IMR-90 (cell line): Measurements from ENCODE around the gene UBE2E2.

Experiments
- BHLHE40 ChIP-seq: fragments of 150-350 bp; IDR thresholded peaks from 2 replicates; pipeline ENCODE4 v1.6.1; 2016; ENCODE audit warnings: mild to moderate bottlenecking, low read depth, low read length
- CEBPB ChIP-seq: IDR thresholded peaks from 2 replicates; pipeline ENCODE4 v1.6.1; 2012; ENCODE audit warnings: low read depth, low read length, improper control_type of control experiment
- CHD1 ChIP-seq: IDR thresholded peaks from 2 replicates; pipeline ENCODE4 v1.6.1; 2012; ENCODE audit warnings: low read depth, low read length, improper control_type of control experiment
- CTCF ChIP-seq: conservative IDR thresholded peaks from 2 replicates; pipeline ENCODE4 v1.5.1; 2012; ENCODE audit warnings: mild to moderate bottlenecking, low read depth, low read length, improper control_type of control experiment
- POLR2A ChIP-seq: IDR thresholded peaks from 2 replicates; pipeline ENCODE4 v1.6.1; 2012; ENCODE audit warnings: mild to moderate bottlenecking, low read depth, low read length
- RAD21 ChIP-seq: IDR thresholded peaks from 2 replicates; pipeline ENCODE4 v1.6.1; 2012; ENCODE audit warnings: low read length, improper control_type of control experiment
- RCOR1 ChIP-seq: IDR thresholded peaks from 2 replicates; pipeline ENCODE4 v1.6.1; 2012; ENCODE audit warnings: mild to moderate bottlenecking, low read length, improper control_type of control experiment; ENCODE audit not compliant: insufficient replicate concordance
- USF2 ChIP-seq: fragments of 150-350 bp; IDR thresholded peaks from 2 replicates; pipeline ENCODE4 v1.6.1; 2017; ENCODE audit warnings: mild to moderate bottlenecking, antibody characterized with exemption, low read length, low read depth

- TF ChIP-seq POLR2A, result no peak
- TF ChIP-seq RAD21, result no peak
- no peak for TF ChIP-seq CTCF
- TF ChIP-seq RCOR1, result no peak
- no peak for TF ChIP-seq USF2
- TF ChIP-seq CEBPB, result no peak
- TF ChIP-seq CHD1, result no peak
- TF ChIP-seq BHLHE40, result no peak
Observed at GRCh38 chr3:23270423-23270822, 67.3 kb downstream of the UBE2E2 start.
